HCT116 (cell line): Measurements from ENCODE around the gene DNAJC7. TPM values are rescaled to one million over a fixed set of nuclear protein-coding genes. Genes with fewer than 3 reads are reported as not detected.
"Not testable (repeated sequence)": the region's sequence is repeated elsewhere in the genome, so short reads cannot be mapped to it uniquely, and the experiment has no call there.

Experiments
- ATAC-seq: fragments of 200-7000 bp; cut with Tn5 transposase; 2 replicates; pipeline ENCODE4 v1.9.1; 2020; ENCODE audit warnings: mild to moderate bottlenecking, moderate library complexity
- BruUV-seq: library from RNA; stranded (reverse); fragments of 400-500 nt; replicated peaks from 2 replicates; lab custom pipeline; 2021; lab: Mats Ljungman, UMichigan
- CTCF ChIA-PET: fragments of 300-600 bp; sonication (Branson Sonifier 250); formaldehyde crosslinking; loops from one replicate; lab custom pipeline; 2021; ENCODE audit warnings: antibody characterized with exemption; lab: Charles Lee
- POLR2A ChIA-PET: fragments of 300-600, 350-600 bp; sonication (Branson Sonifier 250); formaldehyde crosslinking; loops from one replicate; lab custom pipeline; 2021; ENCODE audit warnings: antibody characterized with exemption; lab: Charles Lee
- RAD21 ChIA-PET, 2 experiments: fragments of 300-600 bp; sonication (Branson Sonifier 250); formaldehyde crosslinking; loops; one replicate each; lab custom pipeline; 2023; ENCODE audit warnings: low total read pairs in 2 of 2; ENCODE audit not compliant: uncharacterized antibody in 2 of 2, unreplicated experiment in 2 of 2, low non-redundant PET in 1 of 2; lab: Charles Lee
- DNase-seq: peaks from one replicate; pipeline ENCODE4 v3.0.0-alpha.2; 2010; ENCODE audit warnings: low read depth, low spot score
- H2AFZ ChIP-seq: fragments of 200-600 bp; shearing (Covaris generic), sonication (generic); 2 replicates; pipeline ENCODE4 v1.6.1; 2017; ENCODE audit warnings: low read depth, mixed run types, mixed read lengths, antibody characterized with exemption, low read length; ENCODE audit not compliant: poor library complexity, severe bottlenecking
- H3K27ac ChIP-seq: 2 replicates; pipeline ENCODE4 v1.5.1; 2012; ENCODE audit warnings: low read depth, low read length
- H3K27me3 ChIP-seq: fragments of 200-600 bp; sonication (generic); 2 replicates; pipeline ENCODE4 v1.6.1; 2016; ENCODE audit warnings: mixed run types, low read length, mixed read lengths; ENCODE audit not compliant: insufficient read depth
- H3K36me3 ChIP-seq, 2 experiments: fragments of 200-500 bp in 1 of 2; fragments of 200-600 bp in 1 of 2; sonication (Bioruptor generic) in 1 of 2; sonication (generic) in 1 of 2; 2 replicates each; pipeline versions ENCODE4 v1.5.1 to v1.6.1; 2014 to 2016; ENCODE audit warnings: low read length in 2 of 2, inconsistent platforms in 1 of 2, mixed read lengths in 1 of 2, mixed run types in 1 of 2; ENCODE audit not compliant: insufficient read depth in 2 of 2, control insufficient read depth in 1 of 2
- H3K4me1 ChIP-seq, 2 experiments: fragments of 200-600 bp in 1 of 2; sonication (generic) in 1 of 2; 2 replicates each; pipeline versions ENCODE4 v1.5.1 to v1.6.1; 2012 to 2017; ENCODE audit warnings: low read length in 2 of 2, inconsistent platforms in 1 of 2, mild to moderate bottlenecking in 1 of 2, mixed read lengths in 1 of 2, mixed run types in 1 of 2, moderate library complexity in 1 of 2; ENCODE audit not compliant: insufficient read depth in 2 of 2, control insufficient read depth in 1 of 2
- H3K4me2 ChIP-seq: fragments of 200-600 bp; sonication (generic); 2 replicates; pipeline ENCODE4 v1.6.1; 2017; ENCODE audit warnings: mixed run types, low read length, mixed read lengths
- H3K4me3 ChIP-seq, 2 experiments: fragments of 200-600 bp in 1 of 2; sonication (generic) in 1 of 2; replicated peaks in 1 of 2; 2 replicates each; pipeline ENCODE4 v1.5.1; 2011 to 2016; ENCODE audit warnings: low read length in 2 of 2, control low read depth in 1 of 2, low read depth in 1 of 2, mild to moderate bottlenecking in 1 of 2, mixed read lengths in 1 of 2, mixed run types in 1 of 2
- H3K79me2 ChIP-seq: fragments of 200-600 bp; sonication (generic); 2 replicates; pipeline ENCODE4 v1.6.1; 2017; ENCODE audit warnings: mild to moderate bottlenecking, mixed run types, low read length, moderate library complexity, mixed read lengths; ENCODE audit not compliant: insufficient read depth
- H3K9ac ChIP-seq: fragments of 200-600 bp; sonication (generic); 2 replicates; pipeline ENCODE4 v1.6.1; 2016; ENCODE audit warnings: low read length, mixed read lengths
- H3K9me2 ChIP-seq: fragments of 200-600 bp; sonication (generic), shearing (Covaris generic); 2 replicates; pipeline ENCODE4 v1.6.1; 2017; ENCODE audit warnings: mixed run types, mild to moderate bottlenecking, moderate library complexity; ENCODE audit not compliant: insufficient read depth
- H3K9me3 ChIP-seq, 2 experiments: fragments of 200-500 bp in 1 of 2; fragments of 200-600 bp in 1 of 2; sonication (Bioruptor generic) in 1 of 2; sonication (generic) in 1 of 2; 2 replicates each; pipeline ENCODE4 v1.6.1; 2014 to 2017; ENCODE audit warnings: low read length in 2 of 2, mixed read lengths in 2 of 2, inconsistent platforms in 1 of 2, low read depth in 1 of 2, mild to moderate bottlenecking in 1 of 2, mixed run types in 1 of 2, moderate library complexity in 1 of 2; ENCODE audit not compliant: control insufficient read depth in 1 of 2, insufficient read depth in 1 of 2
- H4K20me1 ChIP-seq: fragments of 200-600 bp; sonication (generic), shearing (Covaris generic); 2 replicates; pipeline ENCODE4 v1.6.1; 2017; ENCODE audit warnings: mixed run types, mild to moderate bottlenecking, moderate library complexity; ENCODE audit not compliant: insufficient read depth
- ATF3 ChIP-seq: IDR thresholded peaks from 2 replicates; pipeline ENCODE4 v1.6.1; 2012
- EGR1 ChIP-seq: IDR thresholded peaks from 2 replicates; pipeline ENCODE4 v1.6.1; 2012; ENCODE audit warnings: low read depth
- JUND ChIP-seq: IDR thresholded peaks from 2 replicates; pipeline ENCODE4 v1.6.1; 2012
- POLR2A ChIP-seq: IDR thresholded peaks from 2 replicates; pipeline ENCODE4 v1.7.0; 2011; ENCODE audit warnings: borderline replicate concordance; ENCODE audit not compliant: insufficient read depth, insufficient read length; ENCODE audit errors: extremely low read depth
- SRF ChIP-seq: IDR thresholded peaks from 2 replicates; pipeline ENCODE4 v1.6.1; 2012; ENCODE audit warnings: low read depth
- TCF7L2 ChIP-seq: IDR thresholded peaks from 2 replicates; pipeline ENCODE4 v1.7.0; 2011; ENCODE audit warnings: borderline replicate concordance, inconsistent platforms; ENCODE audit not compliant: insufficient read depth, insufficient read length; ENCODE audit errors: extremely low read depth
- ZBTB33 ChIP-seq: IDR thresholded peaks from 2 replicates; pipeline ENCODE4 v1.6.1; 2011; ENCODE audit warnings: mild to moderate bottlenecking, low read length, moderate library complexity; ENCODE audit not compliant: insufficient replicate concordance; ENCODE audit errors: extremely low read depth
- intact Hi-C: fragments of 100-400 bp; cut with micrococcal nuclease; formaldehyde crosslinking; loops from 2 replicates; pipeline ENCODE4 v1.10.0; 2022
- total RNA-seq: library from RNA; stranded (reverse); gene quantifications from one replicate; pipeline ENCODE4 v1.2.1, GENCODE V29; 2021; ENCODE audit not compliant: unreplicated experiment
- TF ChIP-seq, protein P1 (sequence below): IDR thresholded peaks from 2 replicates; pipeline ENCODE4 v1.6.1; 2012; ENCODE audit warnings: low read depth

DNAJC7 gene
- total RNA-seq, 1 experiment from 2014 or later, result 113 TPM

DNA sequence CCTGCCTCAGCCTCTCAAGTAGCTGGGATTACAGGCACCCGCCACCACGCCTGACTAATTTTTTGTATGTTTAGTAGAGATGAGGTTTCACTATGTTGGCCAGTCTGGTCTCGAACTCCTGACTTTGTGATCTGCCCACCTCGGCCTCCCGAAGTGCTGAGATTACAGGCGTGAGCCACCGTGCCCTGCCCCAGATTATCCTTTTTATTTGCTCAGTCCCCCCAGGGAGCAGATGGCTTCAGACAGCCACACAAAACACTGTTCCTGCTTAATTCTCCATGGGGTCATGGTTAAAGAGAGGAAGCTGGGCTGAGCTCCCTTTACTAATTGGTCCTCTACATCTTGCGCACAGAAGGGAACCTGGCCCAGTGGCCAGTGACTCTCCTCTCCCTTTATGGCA, 3.6 kb upstream of the DNAJC7 start:
- H3K27ac ChIP-seq, H3K9me2 ChIP-seq, H3K36me3 ChIP-seq, BruUV-seq, H3K9me3 ChIP-seq, DNase-seq, H4K20me1 ChIP-seq, ATAC-seq, RAD21 ChIA-PET, H2AFZ ChIP-seq, H3K27me3 ChIP-seq: not testable (repeated sequence)
- Histone ChIP-seq H3K9ac (peak overlapping the region; percentile 95), H3K79me2 (peaks cover 32% of the 10 kb centered on the region), H3K4me2 (peak overlapping the region; percentile 82), H3K4me3 (peak overlapping the region; percentile 96), H3K4me1 (peaks cover 29 to 50% of the 10 kb centered on the region in 2 experiments)
- intact Hi-C loops, result loop anchor here (10.0 kb wide), 1 partner anchor 504 kb away; no protein-coding TSS in a partner anchor
- ChIA-PET POLR2A (interaction anchor here (1.8 kb wide), 1 partner anchor 55 kb away, joined by 8 read pairs; no protein-coding TSS in a partner anchor), CTCF (interaction anchor here (1.4 to 4.0 kb wide), 3 partner anchors 55 to 100 kb away, joined by 3 to 12 read pairs (median 6); partner anchors contain the start of genes CNP and KAT2A)

GRCh38 chr17:42019509-42020404, 2.5 kb upstream of the DNAJC7 start, which contains the start of gene NKIRAS2:
TSS of gene NKIRAS2 (plus strand) at chr17:42020090. CDS start at chr17:42021578, 1,488 bp downstream.
- Histone ChIP-seq H3K9me3 (no peaks in the 10 kb centered on the region), H3K4me1 (peaks cover 24 to 44% of the 10 kb centered on the region in 2 experiments), H3K9me2 (no peaks in the 10 kb centered on the region), H3K27me3 (no peaks in the 10 kb centered on the region), H3K79me2 (peaks cover 43% of the 10 kb centered on the region), H3K36me3 (peaks cover 7 to 9% of the 10 kb centered on the region in 2 experiments; a peak in 2 of 4 replicates), H3K9ac (peak within 1 kb of the TSS; percentile 95), H3K4me3 (peak within 1 kb of the TSS; percentile 96), H3K27ac (peak within 1 kb of the TSS; percentile 73), H4K20me1 (no peaks in the 10 kb centered on the region), H3K4me2 (peak within 1 kb of the TSS; percentile 82), H2AFZ (peak within 1 kb of the TSS; percentile 58)
- ChIA-PET POLR2A (interaction anchor here (0.8 to 1.8 kb wide), 7 partner anchors 9 to 403 kb away, joined by 3 to 8 read pairs (median 3); partner anchors contain the start of gene CAVIN1), RAD21 (interaction anchor here (1.1 to 1.3 kb wide), 2 partner anchors 53 to 54 kb away, joined by 3 to 5 read pairs; partner anchors contain the start of gene CNP (in 2 of the 2)), CTCF (interaction anchor here (0.6 to 4.0 kb wide), 9 partner anchors 9 to 101 kb away, joined by 3 to 16 read pairs (median 4); partner anchors contain the start of genes CNP and KAT2A)
- DNase-seq (peak; percentile 76), ATAC-seq (peak; percentile 77)
- BruUV-seq, result no TSS peak
- intact Hi-C loops, result loop anchor here (5.0 to 10.0 kb wide), 2 partner anchors 52 to 505 kb away; partner anchors contain the start of gene CNP
- TF ChIP-seq SRF, result no peak; the same call in 1 of the 2 replicates
- TF ChIP-seq ZBTB33, result peak; percentile 66
- peak; percentile 83 for TF ChIP-seq EGR1
- TF ChIP-seq, protein P1, sequence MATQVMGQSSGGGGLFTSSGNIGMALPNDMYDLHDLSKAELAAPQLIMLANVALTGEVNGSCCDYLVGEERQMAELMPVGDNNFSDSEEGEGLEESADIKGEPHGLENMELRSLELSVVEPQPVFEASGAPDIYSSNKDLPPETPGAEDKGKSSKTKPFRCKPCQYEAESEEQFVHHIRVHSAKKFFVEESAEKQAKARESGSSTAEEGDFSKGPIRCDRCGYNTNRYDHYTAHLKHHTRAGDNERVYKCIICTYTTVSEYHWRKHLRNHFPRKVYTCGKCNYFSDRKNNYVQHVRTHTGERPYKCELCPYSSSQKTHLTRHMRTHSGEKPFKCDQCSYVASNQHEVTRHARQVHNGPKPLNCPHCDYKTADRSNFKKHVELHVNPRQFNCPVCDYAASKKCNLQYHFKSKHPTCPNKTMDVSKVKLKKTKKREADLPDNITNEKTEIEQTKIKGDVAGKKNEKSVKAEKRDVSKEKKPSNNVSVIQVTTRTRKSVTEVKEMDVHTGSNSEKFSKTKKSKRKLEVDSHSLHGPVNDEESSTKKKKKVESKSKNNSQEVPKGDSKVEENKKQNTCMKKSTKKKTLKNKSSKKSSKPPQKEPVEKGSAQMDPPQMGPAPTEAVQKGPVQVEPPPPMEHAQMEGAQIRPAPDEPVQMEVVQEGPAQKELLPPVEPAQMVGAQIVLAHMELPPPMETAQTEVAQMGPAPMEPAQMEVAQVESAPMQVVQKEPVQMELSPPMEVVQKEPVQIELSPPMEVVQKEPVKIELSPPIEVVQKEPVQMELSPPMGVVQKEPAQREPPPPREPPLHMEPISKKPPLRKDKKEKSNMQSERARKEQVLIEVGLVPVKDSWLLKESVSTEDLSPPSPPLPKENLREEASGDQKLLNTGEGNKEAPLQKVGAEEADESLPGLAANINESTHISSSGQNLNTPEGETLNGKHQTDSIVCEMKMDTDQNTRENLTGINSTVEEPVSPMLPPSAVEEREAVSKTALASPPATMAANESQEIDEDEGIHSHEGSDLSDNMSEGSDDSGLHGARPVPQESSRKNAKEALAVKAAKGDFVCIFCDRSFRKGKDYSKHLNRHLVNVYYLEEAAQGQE, result no peak
- no peak for TF ChIP-seq JUND
- no peak for TF ChIP-seq ATF3
- TF ChIP-seq TCF7L2, result peak; percentile 19
- TF ChIP-seq POLR2A, result peak; percentile 69
